ENCODE results near the gene MYOC.

The MYOC gene

DNA sequence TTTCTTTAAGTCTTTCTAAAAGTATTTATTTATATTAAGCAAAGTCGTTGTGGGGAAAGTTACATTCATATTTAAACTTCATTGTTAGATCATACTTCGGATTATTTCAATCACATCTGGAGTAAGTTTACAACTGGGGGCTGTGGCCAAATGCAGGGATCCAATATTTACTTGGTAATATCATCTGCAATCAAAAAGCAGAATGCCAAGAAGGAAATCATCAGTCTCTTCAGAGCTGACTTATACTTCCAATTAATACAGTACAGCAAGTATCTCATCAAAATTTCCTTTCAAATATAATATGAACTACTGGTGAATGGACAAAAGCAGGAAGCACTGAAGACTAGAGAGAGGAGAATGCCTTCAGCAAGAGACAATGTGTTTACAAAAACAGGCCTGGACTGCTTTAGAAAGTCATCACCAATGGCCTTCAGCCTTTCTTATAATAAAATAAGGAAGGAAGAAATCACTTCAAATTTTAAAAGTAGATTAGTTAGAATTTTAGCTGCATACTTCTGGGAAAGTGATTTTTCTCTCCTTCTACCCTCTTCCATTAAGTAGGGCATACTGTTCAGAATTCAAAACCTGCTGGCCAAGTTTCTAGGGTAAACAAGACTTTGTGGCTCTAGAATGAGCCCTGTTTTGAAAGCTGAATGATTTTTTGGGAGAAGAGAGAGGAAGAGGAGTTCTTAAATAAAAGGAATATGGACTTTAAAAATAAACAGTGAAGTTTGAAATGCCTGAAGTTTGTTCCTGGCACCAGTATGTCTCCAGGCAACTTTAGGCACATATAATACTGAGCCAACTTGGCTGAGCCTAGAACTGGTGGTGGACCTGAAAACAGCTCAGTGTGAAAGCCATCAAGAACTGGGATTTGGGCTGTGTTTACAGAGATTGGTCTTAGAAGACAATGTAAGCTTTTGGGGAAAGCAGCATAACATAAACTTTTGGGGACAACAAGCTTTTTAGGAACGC is 22.2 kb upstream of the MYOC start:
- Mint-ChIP-seq H3K27me3 (ENCODE audit: low read depth, poor library complexity) (peaks cover 6% of the 10 kb centered on the region), H3K36me3 (ENCODE audit: low read depth) (no peaks in the 10 kb centered on the region), H3K27ac (peak overlapping the region; percentile 13), H3K4me3 (no peak overlapping the region), H3K4me1 (no peaks in the 10 kb centered on the region), H3K9me3 (peaks cover 5% of the 10 kb centered on the region)
- TF ChIP-seq, protein P1, sequence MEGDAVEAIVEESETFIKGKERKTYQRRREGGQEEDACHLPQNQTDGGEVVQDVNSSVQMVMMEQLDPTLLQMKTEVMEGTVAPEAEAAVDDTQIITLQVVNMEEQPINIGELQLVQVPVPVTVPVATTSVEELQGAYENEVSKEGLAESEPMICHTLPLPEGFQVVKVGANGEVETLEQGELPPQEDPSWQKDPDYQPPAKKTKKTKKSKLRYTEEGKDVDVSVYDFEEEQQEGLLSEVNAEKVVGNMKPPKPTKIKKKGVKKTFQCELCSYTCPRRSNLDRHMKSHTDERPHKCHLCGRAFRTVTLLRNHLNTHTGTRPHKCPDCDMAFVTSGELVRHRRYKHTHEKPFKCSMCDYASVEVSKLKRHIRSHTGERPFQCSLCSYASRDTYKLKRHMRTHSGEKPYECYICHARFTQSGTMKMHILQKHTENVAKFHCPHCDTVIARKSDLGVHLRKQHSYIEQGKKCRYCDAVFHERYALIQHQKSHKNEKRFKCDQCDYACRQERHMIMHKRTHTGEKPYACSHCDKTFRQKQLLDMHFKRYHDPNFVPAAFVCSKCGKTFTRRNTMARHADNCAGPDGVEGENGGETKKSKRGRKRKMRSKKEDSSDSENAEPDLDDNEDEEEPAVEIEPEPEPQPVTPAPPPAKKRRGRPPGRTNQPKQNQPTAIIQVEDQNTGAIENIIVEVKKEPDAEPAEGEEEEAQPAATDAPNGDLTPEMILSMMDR (IDR thresholded peaks at IDR 0.05), result no peak
- DNase-seq, result no peak

DNA sequence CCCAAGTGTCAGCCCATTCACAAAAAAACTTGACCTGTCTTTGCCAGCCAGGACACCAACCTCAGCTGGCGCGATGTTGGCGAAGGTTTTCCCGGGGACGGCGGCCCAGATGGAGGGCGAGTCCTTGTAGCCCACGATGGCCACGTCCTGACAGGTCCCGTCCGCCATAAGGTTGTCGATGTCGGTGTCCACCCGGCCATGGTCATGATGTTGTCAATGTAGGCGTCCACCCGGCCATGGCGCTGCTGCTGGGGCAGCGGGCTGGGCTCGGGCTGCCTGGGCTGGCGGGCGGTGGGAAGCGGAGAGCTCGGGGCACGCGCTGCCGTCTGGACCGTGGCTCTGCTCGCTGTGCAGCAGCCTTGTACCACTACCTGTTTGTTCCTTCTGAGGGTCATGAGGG is 18.3 kb upstream of the MYOC start:
- H3K9me3 Mint-ChIP-seq, result peaks cover 5% of the 10 kb centered on the region
- no peak for DNase-seq
- H3K27ac Mint-ChIP-seq, result no peak overlapping the region
- no peak overlapping the region for H3K4me3 Mint-ChIP-seq
- peaks cover 4% of the 10 kb centered on the region for H3K27me3 Mint-ChIP-seq (ENCODE audit: low read depth, poor library complexity)
- H3K36me3 Mint-ChIP-seq (ENCODE audit: low read depth), result no peaks in the 10 kb centered on the region
- H3K4me1 Mint-ChIP-seq, result no peaks in the 10 kb centered on the region
- TF ChIP-seq, protein P1 (IDR thresholded peaks at IDR 0.05), result no peak

- H3K9me3 Mint-ChIP-seq, result peaks cover 5% of the 10 kb centered on the region
- TF ChIP-seq, protein P1 (IDR thresholded peaks at IDR 0.05), result no peak
- DNase-seq, result no peak
- no peak overlapping the region for H3K27ac Mint-ChIP-seq
- no peak overlapping the region for H3K4me3 Mint-ChIP-seq
- H3K36me3 Mint-ChIP-seq (ENCODE audit: low read depth), result no peaks in the 10 kb centered on the region
- no peaks in the 10 kb centered on the region for H3K4me1 Mint-ChIP-seq
- H3K27me3 Mint-ChIP-seq (ENCODE audit: low read depth, poor library complexity), result peaks cover 4% of the 10 kb centered on the region
Observed at GRCh38 chr1:171668372-171668771, 15.9 kb upstream of the MYOC start.

DNA sequence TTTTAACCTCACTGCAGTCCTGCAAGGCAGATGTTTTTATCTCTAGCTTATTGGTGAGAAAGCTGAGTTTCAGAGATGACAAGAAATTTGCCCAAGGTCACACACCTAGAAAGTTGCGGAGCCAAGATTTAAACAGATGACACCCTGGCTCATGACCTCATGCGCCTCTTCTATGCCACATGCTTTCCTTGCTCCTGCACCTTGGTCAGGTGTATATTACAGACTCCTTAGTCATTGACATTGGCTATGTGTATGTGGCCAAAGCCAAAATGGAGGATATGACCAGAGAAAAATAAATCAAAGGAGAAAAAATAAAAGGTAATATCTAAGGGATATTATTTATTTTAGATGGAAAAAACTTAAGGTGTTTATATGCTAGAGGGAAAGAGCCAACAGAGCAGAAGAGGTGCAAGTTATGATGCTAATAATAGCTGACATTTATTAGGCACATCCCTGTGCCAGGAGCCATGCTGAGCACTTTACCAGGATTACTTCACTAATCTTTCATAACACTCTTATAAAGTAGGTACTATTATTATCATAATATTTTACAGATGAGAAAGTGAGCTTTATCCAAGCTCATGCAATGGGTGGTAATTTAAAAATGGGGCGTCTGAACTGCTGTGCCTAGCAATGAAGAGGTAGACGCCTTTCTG is 13.8 kb upstream of the MYOC start:
- no peak overlapping the region for H3K27ac Mint-ChIP-seq
- no peak overlapping the region for H3K4me3 Mint-ChIP-seq
- DNase-seq, result no peak
- no peaks in the 10 kb centered on the region for H3K9me3 Mint-ChIP-seq
- peaks cover 3% of the 10 kb centered on the region for H3K4me1 Mint-ChIP-seq
- no peaks in the 10 kb centered on the region for H3K36me3 Mint-ChIP-seq (ENCODE audit: low read depth)
- TF ChIP-seq, protein P1 (IDR thresholded peaks at IDR 0.05), result no peak
- H3K27me3 Mint-ChIP-seq (ENCODE audit: low read depth, poor library complexity), result peaks cover 4% of the 10 kb centered on the region

DNA sequence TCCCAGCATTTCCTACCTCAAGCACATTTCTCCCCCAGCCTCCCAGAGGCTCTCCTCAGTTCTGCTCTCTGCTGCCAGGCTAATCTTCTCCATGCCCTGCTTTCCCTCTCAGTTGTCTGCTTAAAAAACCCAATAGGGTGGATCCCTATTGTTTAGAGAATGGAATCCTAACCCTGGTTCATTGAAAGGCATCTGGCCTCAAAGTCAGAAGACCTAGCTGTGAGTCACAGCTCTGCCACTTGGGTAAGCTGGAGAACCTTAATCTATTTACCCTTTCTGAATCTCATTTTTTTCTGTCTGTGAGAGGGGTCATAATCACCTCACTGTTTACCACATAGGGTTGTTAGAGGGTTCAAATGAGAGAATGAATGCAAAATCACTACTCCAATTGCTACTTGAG is 12.5 kb upstream of the MYOC start:
- Mint-ChIP-seq H3K27ac (peak overlapping the region; percentile 57), H3K36me3 (ENCODE audit: low read depth) (no peaks in the 10 kb centered on the region), H3K9me3 (no peaks in the 10 kb centered on the region), H3K27me3 (ENCODE audit: low read depth, poor library complexity) (peaks cover 2% of the 10 kb centered on the region), H3K4me3 (no peak overlapping the region), H3K4me1 (peaks cover 4% of the 10 kb centered on the region)
- TF ChIP-seq, protein P1 (IDR thresholded peaks at IDR 0.05), result no peak
- no peak for DNase-seq

All from nephron progenitor cell (in vitro differentiated cells).